ENCODE results near the gene AQP3. TPM values are rescaled to one million over a fixed set of nuclear protein-coding genes. Genes with fewer than 3 reads are reported as not detected.

Gene AQP3
- total and polyA plus RNA-seq, 9 of the 15 experiments (the other 6 are each of a cell fraction or from before 2014, with no cell fraction given): 4.2 to 31.5 (median 17.6) TPM

DNA sequence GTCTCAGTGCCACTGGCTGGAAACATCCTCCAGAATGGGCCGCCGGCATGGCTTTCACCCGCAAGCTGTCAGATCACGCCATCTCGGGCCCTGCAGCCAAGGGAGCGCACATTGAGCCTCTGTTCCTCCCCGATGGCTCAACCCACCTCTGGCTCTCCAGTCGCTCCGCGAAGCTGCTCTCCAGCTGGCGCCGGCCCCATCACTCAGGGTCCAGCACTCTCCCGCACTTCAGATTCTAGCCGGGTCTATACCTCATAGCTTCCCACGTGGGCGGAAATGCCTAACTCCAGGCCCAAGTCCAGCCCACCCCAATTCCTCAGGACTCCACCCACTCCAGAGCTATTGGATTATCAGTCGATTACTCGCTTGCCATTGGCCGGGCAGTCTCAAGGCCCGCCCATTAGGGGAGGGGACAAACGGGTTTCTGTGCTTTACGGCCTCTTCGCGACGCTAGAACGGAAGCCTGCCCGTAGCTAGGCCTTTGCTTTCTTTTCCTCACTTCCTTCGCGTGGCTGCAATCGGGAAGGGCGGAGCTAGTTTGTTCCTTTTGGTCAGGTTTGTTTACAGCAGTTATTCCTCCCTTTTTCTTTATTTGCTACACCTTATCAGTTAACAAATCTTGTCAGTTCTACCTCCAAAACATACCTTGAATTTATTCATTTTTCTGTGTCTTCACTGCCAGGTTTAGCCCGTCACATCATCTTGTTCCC lies 26.4 kb upstream of the AQP3 start, which contains the start of gene NOL6:
NOL6 (minus strand) TSS at position 282 of the 710 bp plus-strand sequence; CDS start at position 200, 82 bp downstream.
- no TSS peak for BruUV-seq (replicated peaks)
- peaks cover 31% of the 10 kb centered on the region for H3K79me2 ChIP-seq (ENCODE audit: control insufficient read depth, insufficient read depth, low read length)
- peaks cover 4 to 7% of the 10 kb centered on the region in 2 experiments; a peak in 3 of 5 replicates for H3K4me1 ChIP-seq (replicated peaks in 1 of 2; ENCODE audit: control insufficient read depth in 2 of 2, insufficient read depth in 2 of 2, low read length in 2 of 2)
- H2AFZ ChIP-seq (ENCODE audit: low read depth, low read length): peak within 1 kb of the TSS; percentile 69
- peak within 1 kb of the TSS; percentile 81 to 94 for H3K9ac ChIP-seq (ENCODE audit: insufficient read depth in 1 of 2, low read depth in 2 of 2, low read length in 2 of 2)
- no peaks in the 10 kb centered on the region for H3K27me3 ChIP-seq (ENCODE audit: control insufficient read depth in 2 of 2, insufficient read depth in 2 of 2, low read length in 2 of 2)
- peak within 1 kb of the TSS; percentile 94 for H3K4me2 ChIP-seq (ENCODE audit: insufficient read depth, low read length)
- in situ Hi-C loops (cut with MboI): no loop called here
- H4K20me1 ChIP-seq (replicated peaks; ENCODE audit: control insufficient read depth, insufficient read depth, low read length): no peaks in the 10 kb centered on the region
- ATAC-seq (peak; percentile 100), DNase-seq (ENCODE audit: extremely low read depth in 1 of 4, low spot score in 3 of 4) (peak; percentile 91 to 98 (median 95)), FAIRE-seq (peak; percentile 100)
- ChIA-PET POLR2A (interaction anchor here (0.6 to 1.8 kb wide), 8 partner anchors 9 to 413 kb away, joined by 3 to 7 read pairs (median 4); partner anchors contain the start of genes ANKRD18B and NFX1), CTCF (ENCODE audit: low intra/inter-chr PET ratio) (no interaction called here)
- 1% methylated on average over 32 of the region's 32 CpGs for WGBS (ENCODE audit: insufficient coverage, low coverage, missing lambda C conversion rate)
- peak within 1 kb of the TSS; percentile 65 for H3K27ac ChIP-seq (ENCODE audit: extremely low read depth, low read depth, low read length)
- H3K9me3 ChIP-seq (replicated peaks; ENCODE audit: control insufficient read depth, insufficient read depth, low read depth, low read length): no peaks in the 10 kb centered on the region
- intact Hi-C loops (cut with micrococcal nuclease): loop anchor here (10.0 kb wide), 1 partner anchor 251 kb away; no protein-coding TSS in a partner anchor
- peaks cover 37% of the 10 kb centered on the region for H3K36me3 ChIP-seq (ENCODE audit: control insufficient read depth, insufficient read depth, low read length)
- no peaks in the 10 kb centered on the region for H3K9me1 ChIP-seq (ENCODE audit: control insufficient read depth, insufficient read depth, low read length)
- peak within 1 kb of the TSS; percentile 97 for H3K4me3 ChIP-seq
- TF ChIP-seq BRF1 (IDR thresholded peaks at IDR 0.05; ENCODE audit: borderline replicate concordance, extremely low read depth, insufficient read length): no peak
- TF ChIP-seq HSF4 (CRISPR knock-in tag; IDR thresholded peaks at IDR 0.05; ENCODE audit: borderline replicate concordance): no peak
- peak; percentile 87 for TF ChIP-seq EP400 (IDR thresholded peaks at IDR 0.05)
- peak; percentile 100 for TF ChIP-seq SAP30 (IDR thresholded peaks at IDR 0.05; ENCODE audit: borderline replicate concordance, insufficient read depth, low read depth, low read length, poor library complexity, severe bottlenecking)
- peak; percentile 77 for TF ChIP-seq TBP (optimal IDR thresholded peaks at IDR 0.05; ENCODE audit: low read depth, low read length)
- no peak for TF ChIP-seq ZFP36 (IDR thresholded peaks at IDR 0.05; ENCODE audit: low read depth, low read length, partially characterized antibody)
- TF ChIP-seq GTF2E2 (tag; IDR thresholded peaks at IDR 0.05): 0 out of 2 replicates have a peak, but pooled peaks have one; percentile 25
- no peak for TF ChIP-seq ETV6 (IDR thresholded peaks at IDR 0.05; ENCODE audit: borderline replicate concordance in 1 of 2, low read depth in 2 of 2, low read length in 1 of 2)
- TF ChIP-seq ETV6 (CRISPR knock-in tag; IDR thresholded peaks at IDR 0.05; ENCODE audit: borderline replicate concordance): no peak
- peak; percentile 66; the same call in 1 of the 2 replicates for TF ChIP-seq SUPT5H (IDR thresholded peaks at IDR 0.05)
- TF ChIP-seq LCOR (CRISPR knock-in tag; IDR thresholded peaks at IDR 0.05): 0 out of 2 replicates have a peak, but pooled peaks have one; percentile 21
- peak; percentile 54; the same call in 1 of the 2 replicates for TF ChIP-seq NBN (IDR thresholded peaks at IDR 0.05; ENCODE audit: low read depth)
- TF ChIP-seq, protein P1, sequence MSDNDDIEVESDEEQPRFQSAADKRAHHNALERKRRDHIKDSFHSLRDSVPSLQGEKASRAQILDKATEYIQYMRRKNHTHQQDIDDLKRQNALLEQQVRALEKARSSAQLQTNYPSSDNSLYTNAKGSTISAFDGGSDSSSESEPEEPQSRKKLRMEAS (CRISPR knock-in tag; IDR thresholded peaks at IDR 0.05): peak; percentile 92
- TF ChIP-seq RBBP5 (IDR thresholded peaks at IDR 0.05; ENCODE audit: borderline replicate concordance, insufficient read depth, low read length, poor library complexity, severe bottlenecking): peak; percentile 66
- TF ChIP-seq C11orf30 (IDR thresholded peaks at IDR 0.05; ENCODE audit: low read depth): peak; percentile 33; the same call in 1 of the 2 replicates
- no peak for TF ChIP-seq FOXO4 (CRISPR knock-in tag; IDR thresholded peaks at IDR 0.05)
- no peak for TF ChIP-seq ZNF239 (CRISPR knock-in tag; IDR thresholded peaks at IDR 0.05)
- TF ChIP-seq ARID2 (IDR thresholded peaks at IDR 0.05): no peak
- peak; percentile 34 for TF ChIP-seq HMGN3 (IDR thresholded peaks at IDR 0.05; ENCODE audit: borderline replicate concordance, extremely low read depth, insufficient read length, low read depth, low read length)
- no peak for TF ChIP-seq ESRRA (IDR thresholded peaks at IDR 0.05; ENCODE audit: borderline replicate concordance, low read depth)
- TF ChIP-seq HDAC2 (IDR thresholded peaks at IDR 0.05): peak; percentile 96
- no peak for TF ChIP-seq ZNF347 (CRISPR knock-in tag; IDR thresholded peaks at IDR 0.05; ENCODE audit: low read depth)

Measured in K562 (cell line).